HG03175 (cell line): ENCODE results near the gene PDE3B.
"Not testable (repeated sequence)": the region's sequence is repeated elsewhere in the genome, so short reads cannot be mapped to it uniquely, and the experiment has no call there.

Experiments used
- ATAC-seq: cut with Tn5 transposase; IDR thresholded peaks from one replicate; pipeline ENCODE4 v1.9.1; 2021; ENCODE audit warnings: mild to moderate bottlenecking, moderate library complexity; ENCODE audit not compliant: unreplicated experiment

Gene PDE3B

DNA sequence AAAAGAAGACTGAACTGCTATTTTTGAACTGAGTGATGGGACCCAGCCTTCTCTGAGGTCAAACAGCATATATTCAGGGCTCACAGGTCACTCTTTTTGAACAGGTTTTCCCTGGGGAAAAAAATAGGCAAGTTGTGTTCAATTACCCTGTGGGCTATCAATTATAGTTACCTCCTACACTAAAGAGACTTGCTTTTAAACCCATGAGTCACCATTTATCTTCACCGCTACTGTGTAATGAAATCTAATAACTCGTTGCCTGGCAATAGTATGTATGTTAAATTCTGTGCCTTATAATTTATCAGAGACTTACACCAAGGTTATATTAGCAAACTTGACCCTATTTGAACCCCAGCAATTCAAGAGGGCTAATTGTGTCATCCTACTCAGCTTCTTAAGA, 149.9 kb downstream of the PDE3B start:
- no peak for ATAC-seq

- not testable (repeated sequence) for ATAC-seq
These were observed 152.4 kb downstream of the PDE3B start for GRCh38 chr11:14796028-14796427.

DNA sequence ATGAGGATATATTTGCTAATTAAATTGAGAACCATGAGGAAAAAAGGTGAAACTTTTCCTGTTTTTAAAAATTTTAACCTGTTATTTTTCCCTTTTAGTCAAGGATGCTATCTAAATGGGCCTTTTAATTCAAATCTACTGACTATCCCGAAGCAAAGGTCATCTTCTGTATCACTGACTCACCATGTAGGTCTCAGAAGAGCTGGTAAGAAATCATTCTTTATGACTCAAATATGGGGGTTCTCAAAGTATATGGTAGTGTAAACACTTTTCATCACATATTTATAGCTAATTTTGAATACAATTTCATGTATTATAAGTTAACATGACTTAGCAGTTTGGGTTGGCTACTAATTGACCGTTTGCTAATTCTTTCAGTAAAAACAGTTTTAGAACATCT, 160.2 kb downstream of the PDE3B start:
- ATAC-seq = no peak

DNA sequence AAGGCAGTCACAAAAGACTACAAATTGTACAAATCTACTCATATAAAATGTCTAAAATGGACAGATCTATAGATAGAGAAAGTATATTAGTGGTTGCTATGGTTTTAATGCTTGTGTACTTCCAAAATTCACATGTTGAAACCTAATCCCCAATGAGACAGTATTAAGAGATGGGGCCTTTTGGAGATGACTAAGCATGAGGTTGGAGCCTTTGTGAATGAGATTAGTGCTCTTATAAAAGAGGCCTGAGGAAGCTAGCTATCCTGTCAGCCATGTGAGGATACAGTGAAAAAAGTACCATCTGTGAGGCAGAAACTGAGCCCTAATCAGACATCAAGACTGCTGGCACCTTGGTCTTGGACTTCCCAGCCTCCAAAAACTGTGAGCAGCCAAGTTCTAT, 165.9 kb downstream of the PDE3B start:
- ATAC-seq = no peak

GRCh38 chr11:14812757-14813156, 169.2 kb downstream of the PDE3B start:
- ATAC-seq = no peak

DNA sequence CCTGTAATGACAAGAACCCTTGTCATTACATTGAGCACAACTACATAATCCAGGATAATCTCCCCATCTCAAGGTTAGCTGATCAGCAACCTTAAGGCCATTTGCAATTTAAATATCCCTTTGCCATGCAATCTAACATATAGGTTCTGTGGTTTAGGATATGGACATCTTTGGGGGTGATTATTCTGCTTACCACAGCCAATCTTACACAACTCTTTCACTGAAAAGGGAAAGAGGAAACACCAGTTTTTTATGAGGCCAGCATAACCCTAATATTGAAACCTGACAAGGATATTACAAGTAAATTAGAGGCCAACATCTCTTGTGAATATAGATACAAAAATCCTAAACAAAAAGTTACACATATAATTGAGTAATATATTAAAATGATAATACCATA, 169.9 kb downstream of the PDE3B start:
- no peak for ATAC-seq

DNA sequence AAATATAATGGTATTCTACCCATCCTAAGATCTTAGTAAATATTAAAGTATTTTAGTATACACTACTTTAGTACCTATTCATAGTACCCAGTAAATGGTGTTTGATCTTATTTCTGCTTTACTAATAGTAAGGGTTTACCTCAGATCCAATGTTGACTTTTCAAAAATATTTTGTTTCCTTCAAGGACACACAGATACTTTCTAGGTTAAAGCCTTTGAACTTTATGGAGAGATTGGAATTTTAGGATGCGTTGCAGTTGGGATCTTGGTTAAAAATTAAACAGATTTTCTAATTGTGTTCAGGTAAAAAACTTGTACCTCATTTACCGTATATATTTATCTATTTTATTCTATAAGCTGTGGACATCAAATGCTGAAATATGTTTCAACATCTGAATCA, 175.2 kb downstream of the PDE3B start:
- ATAC-seq = no peak

GRCh38 chr11:14819596-14819995, 176.0 kb downstream of the PDE3B start:
- ATAC-seq = no peak

DNA sequence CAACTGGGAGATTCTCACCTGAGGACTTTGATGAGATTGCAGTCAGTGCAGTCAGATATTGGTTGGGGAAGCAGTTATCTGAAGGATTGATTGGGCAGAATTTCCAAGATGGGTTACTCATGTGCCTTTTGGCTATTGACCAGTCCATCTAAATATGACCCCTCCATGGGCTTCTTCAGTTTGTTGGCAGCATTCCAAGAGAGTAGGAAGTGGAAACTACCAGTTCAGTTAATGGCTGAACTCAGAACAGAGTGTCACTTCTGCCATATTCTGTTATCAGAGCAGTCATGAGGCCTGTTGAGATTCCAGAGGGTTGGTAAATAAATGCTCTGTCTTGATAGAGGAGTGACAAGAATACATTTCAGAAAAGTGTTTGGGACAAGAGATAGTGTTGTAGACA, 177.4 kb downstream of the PDE3B start:
- ATAC-seq = no peak

DNA sequence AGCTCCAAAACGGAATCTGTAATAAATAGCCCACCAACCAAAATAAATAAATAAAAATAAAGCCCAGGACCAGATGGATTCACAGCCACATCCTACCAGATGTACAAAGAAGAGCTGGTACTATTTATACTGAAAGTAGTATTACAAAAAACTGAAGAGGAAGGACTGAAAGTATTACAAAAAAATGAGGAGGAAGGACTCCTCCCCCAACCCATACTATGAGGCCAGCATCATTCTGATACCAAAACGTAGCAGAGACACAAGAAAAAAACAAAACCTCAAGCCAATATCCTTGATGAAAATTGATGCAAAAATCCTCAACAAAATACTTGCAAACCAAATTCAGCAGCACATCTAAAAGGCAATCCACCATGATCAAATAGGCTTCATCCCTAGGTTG, 183.0 kb downstream of the PDE3B start:
- no peak for ATAC-seq

DNA sequence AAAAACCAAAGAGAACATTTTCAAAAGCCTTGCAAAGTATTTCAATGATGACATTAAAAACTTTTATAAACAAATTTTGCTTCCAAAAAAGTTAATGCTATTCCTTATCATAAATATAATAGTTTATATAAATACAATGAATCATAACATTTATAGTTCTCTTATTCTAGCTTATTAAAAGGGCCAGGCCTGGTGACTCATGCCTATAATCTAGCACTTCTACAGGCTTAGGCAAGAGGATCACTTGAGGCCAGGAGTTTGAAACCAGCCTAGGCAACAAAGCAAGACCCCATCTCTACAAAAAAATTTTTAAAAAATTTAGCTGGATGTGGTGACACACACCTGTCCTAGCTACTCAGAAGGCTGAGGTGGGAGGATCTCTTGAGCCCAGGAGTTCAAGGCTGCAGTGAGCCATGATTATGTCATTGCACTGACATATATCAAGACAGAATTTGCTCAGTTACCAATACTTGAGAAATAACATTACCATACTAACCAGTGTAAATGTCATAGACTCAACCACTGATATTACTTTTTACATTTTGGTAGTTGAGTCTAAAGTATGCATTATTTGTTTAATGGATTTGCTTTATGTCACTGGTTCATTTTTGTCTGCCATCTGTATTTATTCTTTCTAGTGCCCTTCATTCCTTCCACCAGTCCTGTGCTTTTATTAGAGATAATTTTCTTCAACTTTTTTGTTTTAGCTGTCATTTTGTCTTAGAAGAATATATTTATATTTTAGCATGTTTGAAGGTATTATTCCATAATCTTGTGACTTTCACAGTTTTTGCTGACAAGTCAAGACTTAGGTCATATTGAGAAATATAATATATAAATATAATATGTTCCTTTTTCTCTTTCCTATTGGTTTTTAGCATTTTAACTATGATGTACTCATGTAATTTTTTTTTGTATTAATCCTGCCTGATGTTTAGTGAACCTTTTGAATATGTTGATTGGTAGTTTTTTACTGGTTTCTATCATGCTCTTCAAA, 192.2 kb downstream of the PDE3B start:
- no peak for ATAC-seq

DNA sequence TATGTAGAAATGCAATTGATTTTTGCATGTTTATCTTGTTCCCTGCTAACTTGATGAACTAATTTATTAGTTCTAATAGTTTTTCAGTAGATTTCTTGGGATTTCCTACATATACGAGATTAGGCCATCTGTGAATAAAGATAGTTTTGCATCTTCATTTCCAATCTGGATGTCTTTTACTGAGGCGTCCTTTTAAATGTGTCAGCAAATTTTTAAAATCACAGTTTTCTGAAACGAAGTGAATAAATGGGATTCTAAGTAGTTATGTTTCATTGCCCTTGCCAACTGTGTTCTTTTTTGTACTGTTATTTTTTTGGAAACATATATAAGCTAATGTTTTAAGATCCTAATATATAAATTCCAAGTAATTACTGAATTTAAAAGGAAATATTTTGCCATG, 198.4 kb downstream of the PDE3B start:
- no peak for ATAC-seq

DNA sequence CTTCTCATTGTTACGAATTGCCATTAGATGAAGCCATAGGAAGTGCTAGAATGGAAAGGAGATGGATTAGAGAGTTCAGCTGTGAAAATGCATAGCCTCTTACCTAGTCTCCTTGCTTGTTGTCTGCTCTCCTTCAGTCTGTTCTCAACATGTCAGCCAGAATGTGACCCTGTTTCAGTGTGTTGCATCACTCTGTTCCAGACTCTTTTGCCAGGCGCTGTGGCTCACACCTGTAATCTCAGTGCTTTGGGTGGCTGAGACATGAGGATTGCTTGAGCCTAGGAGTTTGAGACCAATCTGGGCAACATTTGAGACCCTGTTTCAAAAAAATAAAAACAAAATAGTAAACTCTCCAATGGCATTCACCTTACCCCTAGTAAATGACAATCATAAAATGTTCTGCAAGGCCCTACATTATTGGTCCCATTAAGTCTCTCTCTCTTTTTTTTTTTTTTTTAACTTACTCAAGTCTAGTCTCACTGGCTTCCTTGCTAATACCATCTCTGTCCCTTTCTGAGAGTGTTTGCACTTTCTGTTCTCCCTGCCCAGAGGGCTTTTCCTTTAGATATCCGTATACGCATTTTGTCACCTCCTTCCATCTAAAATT, 209.1 kb downstream of the PDE3B start:
- no peak for ATAC-seq

- ATAC-seq = no peak
These were observed 210.5 kb downstream of the PDE3B start for GRCh38 chr11:14854057-14854456.

- no peak for ATAC-seq
These were observed 212.3 kb downstream of the PDE3B start for GRCh38 chr11:14855890-14856289.

DNA sequence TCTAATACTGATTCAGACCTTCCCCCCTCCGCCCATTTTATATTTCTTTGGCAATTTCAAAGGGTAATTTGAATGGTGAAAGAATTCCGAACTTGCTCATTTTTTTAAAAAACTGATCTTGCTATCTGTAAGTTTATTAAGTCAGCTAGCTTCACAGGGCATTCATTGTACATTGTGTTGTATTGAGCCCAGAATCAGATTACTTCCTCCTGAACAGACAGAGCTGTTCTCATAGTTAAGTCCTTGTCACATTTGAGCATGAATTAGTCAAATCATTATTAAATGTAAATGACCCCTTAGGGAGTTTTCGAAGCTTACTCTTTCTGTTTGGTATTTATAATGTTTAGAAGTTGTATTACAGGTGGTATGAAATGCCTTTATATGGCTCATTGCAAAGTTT, 214.0 kb downstream of the PDE3B start:
- ATAC-seq = no peak

DNA sequence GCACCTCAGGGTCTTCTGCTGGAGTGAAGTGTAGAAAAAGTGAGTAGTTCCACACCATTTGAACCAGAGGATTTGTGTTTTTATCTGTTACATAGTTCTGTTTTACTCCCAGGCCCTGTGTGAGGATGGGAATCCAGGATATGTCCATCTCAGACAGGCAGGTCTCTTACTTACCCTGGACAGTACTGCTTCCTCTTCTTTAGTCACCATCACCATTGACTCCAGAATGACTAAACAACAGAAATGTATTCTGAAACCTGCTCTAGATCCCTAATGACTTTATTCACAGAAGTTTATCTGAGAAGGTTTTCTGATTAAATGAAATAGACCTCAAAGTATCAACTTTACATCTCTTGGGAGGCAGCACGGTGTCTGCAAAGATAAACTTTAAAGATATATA, 214.8 kb downstream of the PDE3B start:
- ATAC-seq = no peak

GRCh38 chr11:14860511-14860910, 216.9 kb downstream of the PDE3B start:
- no peak for ATAC-seq

GRCh38 chr11:14861680-14862079, 218.1 kb downstream of the PDE3B start:
- no peak for ATAC-seq

DNA sequence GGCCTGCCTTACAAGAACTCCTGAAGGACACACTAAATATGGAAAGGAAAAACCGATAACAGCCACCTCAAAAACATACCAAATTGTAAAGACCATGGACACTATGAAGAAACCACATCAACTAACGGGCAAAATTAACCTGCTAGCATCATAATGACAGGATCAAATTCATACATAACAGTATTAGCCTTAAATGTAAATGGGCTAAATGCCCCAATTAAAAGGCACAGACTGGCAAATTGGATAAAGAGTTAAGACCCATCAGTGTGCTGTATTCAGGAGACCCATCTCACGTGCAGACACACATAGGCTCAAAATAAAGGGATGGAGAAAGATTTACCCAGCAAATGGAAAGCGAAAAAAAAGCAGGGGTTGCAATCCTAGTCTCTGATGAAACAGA, 220.2 kb downstream of the PDE3B start:
- ATAC-seq = not testable (repeated sequence)

DNA sequence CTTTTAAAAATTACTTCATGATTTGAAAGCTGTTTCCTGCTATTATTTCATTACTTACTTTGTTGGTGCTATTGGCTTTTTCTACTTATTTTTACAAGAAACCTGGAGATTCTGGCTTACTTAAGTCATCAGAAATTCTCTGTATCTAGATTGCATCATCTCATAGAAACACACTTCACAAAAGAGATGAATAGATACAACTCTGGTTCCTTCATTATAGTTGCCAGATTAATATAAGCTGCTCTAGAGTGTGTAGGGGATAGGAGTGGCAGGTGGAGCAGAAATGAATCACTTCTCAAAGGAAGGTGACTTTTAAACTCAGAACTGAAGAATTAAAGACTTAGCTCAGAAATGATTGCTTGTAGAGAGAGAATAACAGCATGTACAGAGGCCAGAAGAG, 228.4 kb downstream of the PDE3B start:
- no peak for ATAC-seq

- no peak for ATAC-seq
These were observed 230.0 kb downstream of the PDE3B start for GRCh38 chr11:14873632-14874031.
